ENCODE results near the gene PHACTR2.

DNA sequence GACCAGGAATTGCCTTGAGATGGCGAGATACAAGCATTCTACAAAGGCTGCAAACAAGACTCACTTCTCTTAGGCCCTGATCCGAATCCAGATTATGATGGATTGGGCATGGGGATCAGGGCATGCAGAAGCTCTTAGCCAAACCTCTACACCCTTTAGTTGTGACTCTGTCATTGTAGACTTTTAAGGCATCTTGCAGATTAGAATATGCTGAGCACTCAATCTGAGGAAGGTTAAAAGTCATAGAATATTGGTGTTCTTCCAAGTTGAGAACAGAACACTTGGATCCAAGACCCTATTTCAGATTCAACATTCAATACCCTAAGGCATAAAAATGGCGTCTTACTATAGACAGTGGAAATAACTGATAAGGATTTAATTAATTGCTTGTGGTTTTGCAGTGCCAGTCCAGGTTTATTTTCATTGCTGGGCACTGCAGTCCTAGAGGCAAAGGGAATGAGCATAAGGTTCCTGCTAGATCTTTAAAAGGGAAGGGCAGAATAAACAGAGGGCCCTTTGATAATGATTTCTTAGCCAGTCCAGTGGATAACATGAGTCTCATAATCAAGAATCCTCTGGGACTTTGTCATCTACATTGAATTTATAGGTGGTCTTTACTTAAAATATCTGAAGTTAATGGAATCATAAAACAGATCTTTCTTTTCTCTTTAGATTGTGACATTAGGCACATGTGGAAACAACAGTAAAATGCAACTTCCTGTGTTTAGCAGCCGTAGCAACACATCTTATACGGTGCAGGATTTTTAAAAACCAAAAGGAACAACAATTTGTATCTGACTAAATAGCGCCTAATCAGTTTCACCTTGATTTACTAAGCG is 17.6 kb downstream of the PHACTR2 start:
- TF ChIP-seq, protein P1, sequence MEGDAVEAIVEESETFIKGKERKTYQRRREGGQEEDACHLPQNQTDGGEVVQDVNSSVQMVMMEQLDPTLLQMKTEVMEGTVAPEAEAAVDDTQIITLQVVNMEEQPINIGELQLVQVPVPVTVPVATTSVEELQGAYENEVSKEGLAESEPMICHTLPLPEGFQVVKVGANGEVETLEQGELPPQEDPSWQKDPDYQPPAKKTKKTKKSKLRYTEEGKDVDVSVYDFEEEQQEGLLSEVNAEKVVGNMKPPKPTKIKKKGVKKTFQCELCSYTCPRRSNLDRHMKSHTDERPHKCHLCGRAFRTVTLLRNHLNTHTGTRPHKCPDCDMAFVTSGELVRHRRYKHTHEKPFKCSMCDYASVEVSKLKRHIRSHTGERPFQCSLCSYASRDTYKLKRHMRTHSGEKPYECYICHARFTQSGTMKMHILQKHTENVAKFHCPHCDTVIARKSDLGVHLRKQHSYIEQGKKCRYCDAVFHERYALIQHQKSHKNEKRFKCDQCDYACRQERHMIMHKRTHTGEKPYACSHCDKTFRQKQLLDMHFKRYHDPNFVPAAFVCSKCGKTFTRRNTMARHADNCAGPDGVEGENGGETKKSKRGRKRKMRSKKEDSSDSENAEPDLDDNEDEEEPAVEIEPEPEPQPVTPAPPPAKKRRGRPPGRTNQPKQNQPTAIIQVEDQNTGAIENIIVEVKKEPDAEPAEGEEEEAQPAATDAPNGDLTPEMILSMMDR (IDR thresholded peaks at IDR 0.05), result no peak
- TF ChIP-seq ZFX (IDR thresholded peaks at IDR 0.05; ENCODE audit: borderline replicate concordance), result no peak

Data from 22Rv1 (cell line).